ENCODE data around the gene PLD5. TPM values are rescaled to one million over a fixed set of nuclear protein-coding genes. Genes with fewer than 3 reads are reported as not detected.

The PLD5 gene
- total and polyA plus RNA-seq, 2 donors (not counting 3 experiments of a cell fraction or from before 2014, with no cell fraction given), result not detected

GRCh38 chr1:242147096-242147976, 377.2 kb downstream of the PLD5 start:
- no peak for TF ChIP-seq FOS (IDR thresholded peaks at IDR 0.05; ENCODE audit: borderline replicate concordance, insufficient read depth, low read length)
- TF ChIP-seq POLR2AphosphoS5 (IDR thresholded peaks at IDR 0.05; ENCODE audit: insufficient read depth, low read depth, low read length), result no peak
- TF ChIP-seq MYC (IDR thresholded peaks at IDR 0.05; ENCODE audit: low read depth, low read length), result no peak
- TF ChIP-seq GATA2 (IDR thresholded peaks at IDR 0.05; ENCODE audit: insufficient read depth, insufficient read length, low read depth, low read length), result no peak
- no peak for TF ChIP-seq POLR2A (IDR thresholded peaks at IDR 0.05; ENCODE audit: low read depth, low read length)
- no peak for TF ChIP-seq EZH2 (IDR thresholded peaks at IDR 0.05; ENCODE audit: borderline replicate concordance, low read depth, low read length, severe bottlenecking)
- no peak for TF ChIP-seq MAX (IDR thresholded peaks at IDR 0.05; ENCODE audit: insufficient read depth, insufficient read length)
- TF ChIP-seq CTCF (IDR thresholded peaks at IDR 0.05; ENCODE audit: extremely low read depth in 1 of 2, insufficient read depth in 1 of 2, low read depth in 1 of 2, low read length in 2 of 2), result no peak
- TF ChIP-seq JUN (IDR thresholded peaks at IDR 0.05; ENCODE audit: borderline replicate concordance, insufficient read depth, insufficient read length, low read depth), result no peak
- Histone ChIP-seq H4K20me1 (replicated peaks; ENCODE audit: control insufficient read depth, extremely low read depth, insufficient read depth, low read length) (no peaks in the 10 kb centered on the region), H3K27me3 (ENCODE audit: control insufficient read depth in 2 of 2, insufficient read depth in 2 of 2, low read length in 2 of 2) (no peaks in the 10 kb centered on the region), H3K4me2 (ENCODE audit: insufficient read depth, low read length) (no peak overlapping the region), H3K4me1 (ENCODE audit: control insufficient read depth, extremely low read depth, insufficient read depth, low read length) (no peaks in the 10 kb centered on the region), H3K9me3 (replicated peaks; ENCODE audit: control insufficient read depth, insufficient read depth, low read length) (peaks cover 2% of the 10 kb centered on the region), H3K36me3 (ENCODE audit: control insufficient read depth in 2 of 2, extremely low read depth in 1 of 2, insufficient read depth in 2 of 2, low read length in 2 of 2) (no peaks in the 10 kb centered on the region), H3K4me3 (replicated peaks in 1 of 3; ENCODE audit: insufficient read depth in 1 of 3, low read depth in 1 of 3, low read length in 3 of 3) (no peak overlapping the region), H3K79me2 (ENCODE audit: control insufficient read depth, insufficient read depth, low read length) (no peaks in the 10 kb centered on the region), H2AFZ (ENCODE audit: low read depth, low read length) (no peak overlapping the region), H3K27ac (ENCODE audit: insufficient read depth, low read depth, low read length) (no peak overlapping the region), H3K9me1 (replicated peaks; ENCODE audit: control insufficient read depth, extremely low read depth, insufficient read depth, low read length) (no peaks in the 10 kb centered on the region), H3K9ac (replicated peaks; ENCODE audit: extremely low read depth, insufficient read depth, low read length) (no peak overlapping the region)
- ChIA-PET CTCF (no interaction called here), POLR2A (no interaction called here)
- DNase-seq (ENCODE audit: low read depth, low spot score) (no peak), FAIRE-seq (no peak)
- dilution Hi-C loops (cut with MboI; ENCODE audit: extremely low pct_ligation_motif_present, low sequenced_read_pairs) (no loop called here), intact Hi-C loops (cut with micrococcal nuclease) (no loop called here)
- BruUV-seq (replicated peaks), result no TSS peak

Measured in endothelial cell of umbilical vein (primary cell).